ENCODE results near the gene GLI3. TPM values are rescaled to one million over a fixed set of nuclear protein-coding genes. Genes with fewer than 3 reads are reported as not detected.

Gene GLI3
- total and polyA plus RNA-seq, 12 donors, result 1.1 to 18.0 (median 4.6) TPM

DNA sequence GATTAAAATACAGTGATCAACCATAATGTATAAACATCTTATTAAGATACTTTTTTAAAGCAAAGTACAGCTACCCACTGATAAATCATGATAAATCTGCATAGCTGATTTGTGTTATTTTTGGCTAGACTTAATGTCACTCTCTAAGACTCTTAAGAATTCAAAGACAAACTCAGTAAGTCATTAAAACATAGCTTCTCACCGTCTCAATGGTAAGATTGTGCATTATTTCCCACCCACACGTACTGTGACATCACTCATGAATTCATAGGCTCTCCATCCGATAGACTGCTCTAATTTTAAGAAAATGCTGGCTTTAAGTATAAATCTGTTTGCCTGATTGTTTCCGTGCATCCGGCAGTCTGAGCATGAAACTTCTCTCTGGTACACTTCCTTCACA lies 266.1 kb downstream of the GLI3 start:
- H3K27me3 ChIP-seq, result no peaks in the 10 kb centered on the region
- no peak for TF ChIP-seq POLR2A (IDR thresholded peaks at IDR 0.05)
- TF ChIP-seq, protein P1, sequence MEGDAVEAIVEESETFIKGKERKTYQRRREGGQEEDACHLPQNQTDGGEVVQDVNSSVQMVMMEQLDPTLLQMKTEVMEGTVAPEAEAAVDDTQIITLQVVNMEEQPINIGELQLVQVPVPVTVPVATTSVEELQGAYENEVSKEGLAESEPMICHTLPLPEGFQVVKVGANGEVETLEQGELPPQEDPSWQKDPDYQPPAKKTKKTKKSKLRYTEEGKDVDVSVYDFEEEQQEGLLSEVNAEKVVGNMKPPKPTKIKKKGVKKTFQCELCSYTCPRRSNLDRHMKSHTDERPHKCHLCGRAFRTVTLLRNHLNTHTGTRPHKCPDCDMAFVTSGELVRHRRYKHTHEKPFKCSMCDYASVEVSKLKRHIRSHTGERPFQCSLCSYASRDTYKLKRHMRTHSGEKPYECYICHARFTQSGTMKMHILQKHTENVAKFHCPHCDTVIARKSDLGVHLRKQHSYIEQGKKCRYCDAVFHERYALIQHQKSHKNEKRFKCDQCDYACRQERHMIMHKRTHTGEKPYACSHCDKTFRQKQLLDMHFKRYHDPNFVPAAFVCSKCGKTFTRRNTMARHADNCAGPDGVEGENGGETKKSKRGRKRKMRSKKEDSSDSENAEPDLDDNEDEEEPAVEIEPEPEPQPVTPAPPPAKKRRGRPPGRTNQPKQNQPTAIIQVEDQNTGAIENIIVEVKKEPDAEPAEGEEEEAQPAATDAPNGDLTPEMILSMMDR (IDR thresholded peaks at IDR 0.05), result no peak
- no peaks in the 10 kb centered on the region for H3K9me3 ChIP-seq (replicated peaks in 1 of 3)
- no peak overlapping the region for H3K4me3 ChIP-seq
- intact Hi-C loops (cut with DNase I), result loop anchor here in 1 of 2 donors (10.0 kb wide), 1 partner anchor 864 kb away; no protein-coding TSS in a partner anchor
- H3K27ac ChIP-seq, result no peak overlapping the region
- H3K36me3 ChIP-seq (replicated peaks in 1 of 2), result peaks cover 0 to 4% of the 10 kb centered on the region in 2 donors
- 88 to 89% (median 89%) methylated on average over 5 of the region's 5 CpGs for WGBS, 4 donors
- no peak for DNase-seq
- H3K4me1 ChIP-seq (replicated peaks in 1 of 2), result no peaks in the 10 kb centered on the region

DNA sequence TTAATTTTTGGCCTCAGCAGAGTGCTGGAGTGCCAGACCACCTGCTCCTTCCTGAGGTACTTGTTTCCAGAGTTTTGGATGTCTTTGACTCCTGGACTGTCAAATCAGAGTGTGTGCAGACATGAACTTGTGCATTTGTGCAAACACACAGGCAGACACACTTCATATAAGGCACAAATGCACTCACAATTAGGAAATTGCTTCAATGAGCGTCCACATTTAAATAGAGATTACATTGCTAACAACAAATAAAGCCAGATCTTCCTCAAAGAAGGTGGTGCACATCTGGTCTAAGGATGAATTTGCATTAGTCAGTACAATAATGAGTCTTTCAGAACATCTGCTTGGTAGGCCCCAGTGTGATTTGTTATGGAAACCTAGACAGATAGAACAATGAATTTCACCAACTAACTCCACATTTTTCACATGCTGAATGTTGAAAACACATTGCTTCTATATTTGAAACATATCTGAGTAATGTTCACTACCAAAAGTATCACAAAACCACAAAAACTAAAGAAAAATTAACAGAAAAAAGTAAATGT lies 267.4 kb downstream of the GLI3 start:
- no peaks in the 10 kb centered on the region for H3K4me1 ChIP-seq (replicated peaks in 1 of 2)
- no peak overlapping the region for H3K4me3 ChIP-seq
- TF ChIP-seq POLR2A (IDR thresholded peaks at IDR 0.05), result no peak
- TF ChIP-seq, protein P1 (IDR thresholded peaks at IDR 0.05), result no peak
- no peaks in the 10 kb centered on the region for H3K27me3 ChIP-seq
- H3K9me3 ChIP-seq (replicated peaks in 1 of 3), result no peaks in the 10 kb centered on the region
- no peak overlapping the region for H3K27ac ChIP-seq
- no peak for DNase-seq
- 94 to 97% (median 95%) methylated on average over 1 of the region's 1 CpG for WGBS, 4 donors
- H3K36me3 ChIP-seq (replicated peaks in 1 of 2), result peaks cover 0 to 12% of the 10 kb centered on the region in 2 donors
- intact Hi-C loops (cut with DNase I), result loop anchor here in 1 of 2 donors (10.0 kb wide), 1 partner anchor 865 kb away; no protein-coding TSS in a partner anchor

DNA sequence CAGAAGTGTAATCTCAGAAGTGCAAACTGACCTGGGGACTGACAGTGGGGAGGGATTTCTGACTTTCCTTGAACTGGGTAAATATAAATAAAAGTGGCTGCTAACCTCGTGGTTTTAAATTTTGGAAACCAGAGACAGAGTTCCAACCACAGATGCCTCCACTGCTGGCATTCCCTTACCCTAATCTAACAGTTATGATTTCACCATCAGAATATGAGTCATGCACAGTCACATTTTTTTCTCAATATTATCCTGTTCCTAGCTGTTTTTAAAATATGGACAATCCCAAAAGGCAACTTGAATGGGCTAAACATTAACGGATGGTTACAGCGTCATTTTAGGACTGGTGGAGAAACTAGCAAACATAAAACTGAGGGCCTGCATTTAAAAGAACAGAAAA lies 269.9 kb downstream of the GLI3 start:
- peak in 1 of 7 donors; percentile 17 for DNase-seq
- Histone ChIP-seq H3K36me3 (replicated peaks in 1 of 2) (peaks cover 0 to 12% of the 10 kb centered on the region in 2 donors), H3K27ac (no peak overlapping the region), H3K4me1 (replicated peaks in 1 of 2) (no peaks in the 10 kb centered on the region), H3K4me3 (no peak overlapping the region), H3K9me3 (replicated peaks in 1 of 3) (no peaks in the 10 kb centered on the region), H3K27me3 (no peaks in the 10 kb centered on the region)
- 68 to 75% (median 70%) methylated on average over 3 of the region's 3 CpGs for WGBS, 4 donors
- TF ChIP-seq, protein P1 (IDR thresholded peaks at IDR 0.05), result no peak
- no peak for TF ChIP-seq POLR2A (IDR thresholded peaks at IDR 0.05)
- intact Hi-C loops (cut with DNase I), result no loop called here

DNA sequence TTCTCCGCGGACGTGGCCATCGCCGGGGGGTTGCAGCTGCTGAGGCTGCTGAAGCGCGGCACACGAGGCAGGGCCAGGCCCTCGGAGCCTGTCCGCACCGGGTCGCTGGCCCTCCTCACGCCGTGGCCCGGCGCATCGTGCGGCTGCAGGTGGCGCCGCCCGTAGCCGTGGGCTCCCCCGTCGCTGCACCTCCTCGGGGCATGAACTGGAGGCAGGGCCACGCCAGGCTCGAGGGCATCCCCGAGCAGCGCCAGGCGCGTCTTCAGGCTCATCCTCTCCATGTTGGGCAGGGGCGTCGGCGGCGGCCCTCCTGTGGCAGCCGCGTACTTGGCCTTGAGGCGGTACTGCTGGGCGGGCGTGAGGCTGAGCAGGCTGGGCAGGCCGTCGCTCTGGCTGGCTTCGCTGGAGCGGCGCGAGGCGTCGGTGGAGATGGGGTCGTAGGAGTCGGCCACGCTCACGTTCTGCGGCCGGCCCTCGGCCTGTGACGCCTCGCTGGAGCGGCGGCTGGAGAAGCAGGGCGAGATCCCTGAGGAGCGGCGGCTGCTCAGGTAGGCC lies 271.0 kb downstream of the GLI3 start:
- peaks cover 0 to 12% of the 10 kb centered on the region in 2 donors for H3K36me3 ChIP-seq (replicated peaks in 1 of 2)
- 97 to 99% (median 98%) methylated on average over 14 to 62 of the region's 62 CpGs for WGBS, 4 donors
- TF ChIP-seq POLR2A (IDR thresholded peaks at IDR 0.05), result no peak
- TF ChIP-seq, protein P1 (IDR thresholded peaks at IDR 0.05), result no peak

More for the DNA sequence above, 271.0 kb downstream of the GLI3 start:
- H3K4me1 ChIP-seq (replicated peaks in 1 of 2), result no peaks in the 10 kb centered on the region
- DNase-seq, result no peak
- no peak overlapping the region for H3K4me3 ChIP-seq
- intact Hi-C loops (cut with DNase I), result no loop called here
- H3K27ac ChIP-seq, result no peak overlapping the region
- no peaks in the 10 kb centered on the region for H3K27me3 ChIP-seq
- H3K9me3 ChIP-seq (replicated peaks in 1 of 3), result no peaks in the 10 kb centered on the region

Measured in adrenal gland (tissue), 12 donors.